Epithelial cell of proximal tubule (primary cell): Measurements from ENCODE around the gene AOAH. TPM values are rescaled to one million over a fixed set of nuclear protein-coding genes. Genes with fewer than 3 reads are reported as not detected.

Experiments
- DNase-seq: peaks from one replicate; pipeline ENCODE4 v3.0.0-alpha.2; 2011; ENCODE audit warnings: low read depth
- H3K4me3 ChIP-seq: 2 replicates; pipeline ENCODE4 v1.5.1; 2011; ENCODE audit warnings: low read depth, mild to moderate bottlenecking, low read length
- CTCF ChIP-seq: conservative IDR thresholded peaks from 2 replicates; pipeline ENCODE4 v1.5.1; 2012; ENCODE audit warnings: low read depth, mild to moderate bottlenecking, low read length
- total RNA-seq: library from RNA; depleted of rRNA; stranded (reverse); fragments of >200 nt; gene quantifications from 2 replicates; pipeline ENCODE4 v1.2.3, GENCODE V29; 2015

AOAH gene
- total RNA-seq, 1 donor from 2014 or later = 1.2 TPM

GRCh38 chr7:36598054-36598674 is 126.1 kb downstream of the AOAH start:
- H3K4me3 ChIP-seq = no peak overlapping the region
- no peak for DNase-seq
- TF ChIP-seq CTCF = no peak

GRCh38 chr7:36597090-36597773 is 127.1 kb downstream of the AOAH start:
- no peak for DNase-seq
- TF ChIP-seq CTCF = no peak
- H3K4me3 ChIP-seq = no peak overlapping the region

- no peak for TF ChIP-seq CTCF
- DNase-seq = no peak
- no peak overlapping the region for H3K4me3 ChIP-seq
Measured at GRCh38 chr7:36594445-36594844, 129.8 kb downstream of the AOAH start.

GRCh38 chr7:36591636-36592035 is 132.7 kb downstream of the AOAH start:
- TF ChIP-seq CTCF = no peak
- no peak for DNase-seq
- no peak overlapping the region for H3K4me3 ChIP-seq

GRCh38 chr7:36589391-36589790 is 134.9 kb downstream of the AOAH start:
- TF ChIP-seq CTCF = no peak
- no peak for DNase-seq
- no peak overlapping the region for H3K4me3 ChIP-seq

- TF ChIP-seq CTCF = no peak
- no peak overlapping the region for H3K4me3 ChIP-seq
- DNase-seq = no peak
Measured at GRCh38 chr7:36583318-36583717, 141.0 kb downstream of the AOAH start.

- H3K4me3 ChIP-seq = no peak overlapping the region
- no peak for TF ChIP-seq CTCF
- DNase-seq = no peak
Measured at GRCh38 chr7:36575832-36576231, 148.5 kb downstream of the AOAH start.
